HCT116 (cell line): Measurements from ENCODE around the gene DIP2A. TPM values are rescaled to one million over a fixed set of nuclear protein-coding genes. Genes with fewer than 3 reads are reported as not detected.

Experiments used
- ATAC-seq: fragments of 200-7000 bp; cut with Tn5 transposase; 2 replicates; pipeline ENCODE4 v1.9.1; 2020; ENCODE audit warnings: mild to moderate bottlenecking, moderate library complexity
- BruUV-seq: library from RNA; stranded (reverse); fragments of 400-500 nt; replicated peaks from 2 replicates; lab custom pipeline; 2021; lab: Mats Ljungman, UMichigan
- CTCF ChIA-PET: fragments of 300-600 bp; sonication (Branson Sonifier 250); formaldehyde crosslinking; loops from one replicate; lab custom pipeline; 2021; ENCODE audit warnings: antibody characterized with exemption; lab: Charles Lee
- POLR2A ChIA-PET: fragments of 300-600, 350-600 bp; sonication (Branson Sonifier 250); formaldehyde crosslinking; loops from one replicate; lab custom pipeline; 2021; ENCODE audit warnings: antibody characterized with exemption; lab: Charles Lee
- RAD21 ChIA-PET, 2 experiments: fragments of 300-600 bp; sonication (Branson Sonifier 250); formaldehyde crosslinking; loops; one replicate each; lab custom pipeline; 2023; ENCODE audit warnings: low total read pairs in 2 of 2; ENCODE audit not compliant: uncharacterized antibody in 2 of 2, unreplicated experiment in 2 of 2, low non-redundant PET in 1 of 2; lab: Charles Lee
- DNase-seq: peaks from one replicate; pipeline ENCODE4 v3.0.0-alpha.2; 2010; ENCODE audit warnings: low read depth, low spot score
- H2AFZ ChIP-seq: fragments of 200-600 bp; shearing (Covaris generic), sonication (generic); 2 replicates; pipeline ENCODE4 v1.6.1; 2017; ENCODE audit warnings: low read depth, mixed run types, mixed read lengths, antibody characterized with exemption, low read length; ENCODE audit not compliant: poor library complexity, severe bottlenecking
- H3K27ac ChIP-seq: 2 replicates; pipeline ENCODE4 v1.5.1; 2012; ENCODE audit warnings: low read depth, low read length
- H3K27me3 ChIP-seq: fragments of 200-600 bp; sonication (generic); 2 replicates; pipeline ENCODE4 v1.6.1; 2016; ENCODE audit warnings: mixed run types, low read length, mixed read lengths; ENCODE audit not compliant: insufficient read depth
- H3K36me3 ChIP-seq, 2 experiments: fragments of 200-500 bp in 1 of 2; fragments of 200-600 bp in 1 of 2; sonication (Bioruptor generic) in 1 of 2; sonication (generic) in 1 of 2; 2 replicates each; pipeline versions ENCODE4 v1.5.1 to v1.6.1; 2014 to 2016; ENCODE audit warnings: low read length in 2 of 2, inconsistent platforms in 1 of 2, mixed read lengths in 1 of 2, mixed run types in 1 of 2; ENCODE audit not compliant: insufficient read depth in 2 of 2, control insufficient read depth in 1 of 2
- H3K4me1 ChIP-seq, 2 experiments: fragments of 200-600 bp in 1 of 2; sonication (generic) in 1 of 2; 2 replicates each; pipeline versions ENCODE4 v1.5.1 to v1.6.1; 2012 to 2017; ENCODE audit warnings: low read length in 2 of 2, inconsistent platforms in 1 of 2, mild to moderate bottlenecking in 1 of 2, mixed read lengths in 1 of 2, mixed run types in 1 of 2, moderate library complexity in 1 of 2; ENCODE audit not compliant: insufficient read depth in 2 of 2, control insufficient read depth in 1 of 2
- H3K4me2 ChIP-seq: fragments of 200-600 bp; sonication (generic); 2 replicates; pipeline ENCODE4 v1.6.1; 2017; ENCODE audit warnings: mixed run types, low read length, mixed read lengths
- H3K4me3 ChIP-seq, 2 experiments: fragments of 200-600 bp in 1 of 2; sonication (generic) in 1 of 2; replicated peaks in 1 of 2; 2 replicates each; pipeline ENCODE4 v1.5.1; 2011 to 2016; ENCODE audit warnings: low read length in 2 of 2, control low read depth in 1 of 2, low read depth in 1 of 2, mild to moderate bottlenecking in 1 of 2, mixed read lengths in 1 of 2, mixed run types in 1 of 2
- H3K79me2 ChIP-seq: fragments of 200-600 bp; sonication (generic); 2 replicates; pipeline ENCODE4 v1.6.1; 2017; ENCODE audit warnings: mild to moderate bottlenecking, mixed run types, low read length, moderate library complexity, mixed read lengths; ENCODE audit not compliant: insufficient read depth
- H3K9ac ChIP-seq: fragments of 200-600 bp; sonication (generic); 2 replicates; pipeline ENCODE4 v1.6.1; 2016; ENCODE audit warnings: low read length, mixed read lengths
- H3K9me2 ChIP-seq: fragments of 200-600 bp; sonication (generic), shearing (Covaris generic); 2 replicates; pipeline ENCODE4 v1.6.1; 2017; ENCODE audit warnings: mixed run types, mild to moderate bottlenecking, moderate library complexity; ENCODE audit not compliant: insufficient read depth
- H3K9me3 ChIP-seq, 2 experiments: fragments of 200-500 bp in 1 of 2; fragments of 200-600 bp in 1 of 2; sonication (Bioruptor generic) in 1 of 2; sonication (generic) in 1 of 2; 2 replicates each; pipeline ENCODE4 v1.6.1; 2014 to 2017; ENCODE audit warnings: low read length in 2 of 2, mixed read lengths in 2 of 2, inconsistent platforms in 1 of 2, low read depth in 1 of 2, mild to moderate bottlenecking in 1 of 2, mixed run types in 1 of 2, moderate library complexity in 1 of 2; ENCODE audit not compliant: control insufficient read depth in 1 of 2, insufficient read depth in 1 of 2
- H4K20me1 ChIP-seq: fragments of 200-600 bp; sonication (generic), shearing (Covaris generic); 2 replicates; pipeline ENCODE4 v1.6.1; 2017; ENCODE audit warnings: mixed run types, mild to moderate bottlenecking, moderate library complexity; ENCODE audit not compliant: insufficient read depth
- CBX3 ChIP-seq: IDR thresholded peaks from 2 replicates; pipeline ENCODE4 v1.6.1; 2012; ENCODE audit warnings: low read depth
- CEBPB ChIP-seq: IDR thresholded peaks from 2 replicates; pipeline ENCODE4 v1.6.1; 2012; ENCODE audit warnings: low read depth
- EGR1 ChIP-seq: IDR thresholded peaks from 2 replicates; pipeline ENCODE4 v1.6.1; 2012; ENCODE audit warnings: low read depth
- ELF1 ChIP-seq: IDR thresholded peaks from 2 replicates; pipeline ENCODE4 v1.6.1; 2012; ENCODE audit warnings: low read depth, borderline replicate concordance
- EZH2phosphoT487 ChIP-seq: fragments of 200-600 bp; IDR thresholded peaks from 2 replicates; pipeline ENCODE4 v1.6.1; 2018; ENCODE audit warnings: antibody characterized with exemption, borderline replicate concordance
- FOSL1 ChIP-seq: IDR thresholded peaks from 2 replicates; pipeline ENCODE4 v1.6.1; 2012; ENCODE audit warnings: low read depth
- MAX ChIP-seq: IDR thresholded peaks from 2 replicates; pipeline ENCODE4 v1.6.1; 2012
- POLR2A ChIP-seq: IDR thresholded peaks from 2 replicates; pipeline ENCODE4 v1.7.0; 2011; ENCODE audit warnings: borderline replicate concordance; ENCODE audit not compliant: insufficient read depth, insufficient read length; ENCODE audit errors: extremely low read depth
- POLR2AphosphoS5 ChIP-seq: IDR thresholded peaks from 2 replicates; pipeline ENCODE4 v1.6.1; 2011; ENCODE audit warnings: mild to moderate bottlenecking, low read depth, low read length, moderate library complexity
- RAD21 ChIP-seq: IDR thresholded peaks from 2 replicates; pipeline ENCODE4 v1.6.1; 2012; ENCODE audit warnings: low read depth, mild to moderate bottlenecking
- SP1 ChIP-seq: IDR thresholded peaks from 2 replicates; pipeline ENCODE4 v1.6.1; 2012; ENCODE audit warnings: low read depth
- SRF ChIP-seq: IDR thresholded peaks from 2 replicates; pipeline ENCODE4 v1.6.1; 2012; ENCODE audit warnings: low read depth
- TCF7L2 ChIP-seq: IDR thresholded peaks from 2 replicates; pipeline ENCODE4 v1.7.0; 2011; ENCODE audit warnings: borderline replicate concordance, inconsistent platforms; ENCODE audit not compliant: insufficient read depth, insufficient read length; ENCODE audit errors: extremely low read depth
- YY1 ChIP-seq: IDR thresholded peaks from 2 replicates; pipeline ENCODE4 v1.6.1; 2011; ENCODE audit warnings: low read length, low read depth, moderate library complexity, mild to moderate bottlenecking; ENCODE audit not compliant: insufficient replicate concordance; ENCODE audit errors: extremely low read depth
- ZBTB33 ChIP-seq: IDR thresholded peaks from 2 replicates; pipeline ENCODE4 v1.6.1; 2011; ENCODE audit warnings: mild to moderate bottlenecking, low read length, moderate library complexity; ENCODE audit not compliant: insufficient replicate concordance; ENCODE audit errors: extremely low read depth
- ZNF274 ChIP-seq: fragments of 200-500 bp; sonication (Bioruptor generic); IDR thresholded peaks from 2 replicates; pipeline ENCODE4 v1.6.1; 2014; ENCODE audit warnings: mild to moderate bottlenecking, low read depth, low read length, inconsistent platforms
- intact Hi-C: fragments of 100-400 bp; cut with micrococcal nuclease; formaldehyde crosslinking; loops from 2 replicates; pipeline ENCODE4 v1.10.0; 2022
- total RNA-seq: library from RNA; stranded (reverse); gene quantifications from one replicate; pipeline ENCODE4 v1.2.1, GENCODE V29; 2021; ENCODE audit not compliant: unreplicated experiment
- TF ChIP-seq, protein P1 (sequence below): IDR thresholded peaks from 2 replicates; pipeline ENCODE4 v1.6.1; 2012

Gene DIP2A
- total RNA-seq, 1 experiment from 2014 or later, result 39.9 TPM

GRCh38 chr21:46454142-46454541 is 4.5 kb upstream of the DIP2A start (continued):
- TF ChIP-seq FOSL1, result no peak
- TF ChIP-seq POLR2AphosphoS5, result no peak
- no peak for TF ChIP-seq EGR1

DNA sequence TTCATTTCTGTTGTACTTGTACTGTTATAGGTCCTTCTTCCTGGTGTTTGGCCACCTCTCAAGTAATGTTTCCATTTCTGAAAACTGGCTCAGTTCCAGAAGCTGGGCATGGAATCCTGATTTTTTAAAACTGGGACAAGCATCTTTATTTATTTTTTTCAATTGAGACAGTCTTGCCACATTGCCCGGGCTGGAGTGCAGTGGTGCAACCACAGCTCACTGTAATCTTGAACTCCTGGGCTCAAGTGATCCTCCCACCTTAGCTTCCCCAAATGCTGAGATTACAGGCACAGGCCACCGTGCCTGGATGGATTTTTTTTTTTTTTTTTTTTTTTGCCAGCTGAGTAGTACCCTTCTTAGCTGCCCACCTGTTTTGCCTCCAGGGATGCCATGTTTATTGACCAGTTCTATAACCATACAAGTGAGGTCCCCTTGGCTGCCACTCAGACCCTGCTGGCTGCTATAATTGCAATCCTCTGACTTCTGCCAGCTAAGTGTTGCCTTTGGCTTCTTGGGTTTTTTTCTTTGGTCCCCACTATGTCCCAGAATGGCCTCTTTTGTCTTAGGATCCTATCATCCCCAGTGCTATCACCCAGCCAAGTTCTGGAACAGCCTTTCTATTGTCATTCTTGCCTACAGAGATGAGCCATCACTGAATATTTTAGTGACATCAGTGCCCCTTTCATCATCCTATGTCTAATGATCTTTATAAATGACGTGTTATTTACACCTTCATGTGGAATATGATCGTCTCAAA is 3.9 kb upstream of the DIP2A start:
- Histone ChIP-seq H3K9ac (no peak overlapping the region), H3K9me2 (no peaks in the 10 kb centered on the region), H3K36me3 (no peaks in the 10 kb centered on the region; a peak in 1 of 4 replicates), H3K4me2 (no peak overlapping the region), H3K4me1 (peaks cover 20 to 36% of the 10 kb centered on the region in 2 experiments), H3K27ac (peak overlapping the region; percentile 37; the same call in 1 of the 2 replicates), H3K27me3 (no peaks in the 10 kb centered on the region), H3K79me2 (peaks cover 26% of the 10 kb centered on the region), H3K9me3 (no peaks in the 10 kb centered on the region), H3K4me3 (no peak overlapping the region), H4K20me1 (no peaks in the 10 kb centered on the region), H2AFZ (no peak overlapping the region)
- CTCF ChIA-PET, result no interaction called here
- TF ChIP-seq FOSL1 (no peak), SRF (no peak), YY1 (no peak), MAX (no peak), ZBTB33 (no peak), ZNF274 (no peak), TCF7L2 (no peak), EGR1 (no peak), ELF1 (no peak), CEBPB (no peak), POLR2A (no peak), CBX3 (no peak), SP1 (no peak), POLR2AphosphoS5 (no peak), RAD21 (no peak), EZH2phosphoT487 (no peak)
- TF ChIP-seq, protein P1, sequence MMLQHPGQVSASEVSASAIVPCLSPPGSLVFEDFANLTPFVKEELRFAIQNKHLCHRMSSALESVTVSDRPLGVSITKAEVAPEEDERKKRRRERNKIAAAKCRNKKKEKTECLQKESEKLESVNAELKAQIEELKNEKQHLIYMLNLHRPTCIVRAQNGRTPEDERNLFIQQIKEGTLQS, result no peak
- intact Hi-C loops, result loop anchor here (5.0 kb wide), 1 partner anchor 128 kb away; a partner anchor contains a TSS
- POLR2A ChIA-PET, result no interaction called here
- DNase-seq, result no peak
- RAD21 ChIA-PET, result no interaction called here
- no TSS peak for BruUV-seq
- no peak for ATAC-seq
